Vagina (tissue), 2 donors: ENCODE data around the gene KANK3.

Experiments
- POLR2A ChIP-seq, 2 donors: fragments of 450-650 bp; IDR thresholded peaks; one replicate each; pipeline ENCODE4 v1.6.1; 2017; ENCODE audit warnings: antibody characterized with exemption in 2 of 2, mild to moderate bottlenecking in 2 of 2, moderate library complexity in 2 of 2
- POLR2AphosphoS5 ChIP-seq, 2 donors: sonication (generic); formaldehyde crosslinking; IDR thresholded peaks; one replicate each; pipeline ENCODE4 v1.9.0; 2017; ENCODE audit warnings: antibody characterized with exemption in 2 of 2, mild to moderate bottlenecking in 2 of 2, low read depth in 1 of 2; ENCODE audit not compliant: insufficient read depth in 1 of 2
- TF ChIP-seq, protein P1 (sequence below), 3 experiments: fragments of 450-650 bp in 2 of 3; fragments of 200-600 bp in 1 of 3; sonication (generic) in 1 of 3; IDR thresholded peaks; one replicate each; pipeline ENCODE4 v1.5.1; 2017 to 2019; ENCODE audit warnings: antibody characterized with exemption in 3 of 3, mild to moderate bottlenecking in 2 of 3, moderate library complexity in 2 of 3

GRCh38 chr19:8392017-8392591 is 49.0 kb upstream of the KANK3 start:
- TF ChIP-seq, protein P1, sequence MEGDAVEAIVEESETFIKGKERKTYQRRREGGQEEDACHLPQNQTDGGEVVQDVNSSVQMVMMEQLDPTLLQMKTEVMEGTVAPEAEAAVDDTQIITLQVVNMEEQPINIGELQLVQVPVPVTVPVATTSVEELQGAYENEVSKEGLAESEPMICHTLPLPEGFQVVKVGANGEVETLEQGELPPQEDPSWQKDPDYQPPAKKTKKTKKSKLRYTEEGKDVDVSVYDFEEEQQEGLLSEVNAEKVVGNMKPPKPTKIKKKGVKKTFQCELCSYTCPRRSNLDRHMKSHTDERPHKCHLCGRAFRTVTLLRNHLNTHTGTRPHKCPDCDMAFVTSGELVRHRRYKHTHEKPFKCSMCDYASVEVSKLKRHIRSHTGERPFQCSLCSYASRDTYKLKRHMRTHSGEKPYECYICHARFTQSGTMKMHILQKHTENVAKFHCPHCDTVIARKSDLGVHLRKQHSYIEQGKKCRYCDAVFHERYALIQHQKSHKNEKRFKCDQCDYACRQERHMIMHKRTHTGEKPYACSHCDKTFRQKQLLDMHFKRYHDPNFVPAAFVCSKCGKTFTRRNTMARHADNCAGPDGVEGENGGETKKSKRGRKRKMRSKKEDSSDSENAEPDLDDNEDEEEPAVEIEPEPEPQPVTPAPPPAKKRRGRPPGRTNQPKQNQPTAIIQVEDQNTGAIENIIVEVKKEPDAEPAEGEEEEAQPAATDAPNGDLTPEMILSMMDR (IDR thresholded peaks at IDR 0.05) = no peak
- TF ChIP-seq POLR2A (IDR thresholded peaks at IDR 0.05) (no peak), POLR2AphosphoS5 (IDR thresholded peaks at IDR 0.05; ENCODE audit: insufficient read depth in 1 of 2, low read depth in 1 of 2) (peak in 1 of 2 donors; percentile 43)
